Stimulated activated naive B cell treated with anti-CD40 and anti-IgM and Interleukin-4, amounts not matched to agents 10 μg/mL and 1 μg/mL and 100 μg/mL, for 72 hours (primary cell): Measurements from ENCODE around the gene ZGRF1.
A peak's percentile ranks its signal among the peaks of the same experiment; 100 is the strongest.
"Not testable (repeated sequence)": the region's sequence is repeated elsewhere in the genome, so short reads cannot be mapped to it uniquely, and the experiment has no call there.

Experiments used
- ATAC-seq, 2 donors: fragments of 150-1000 bp; cut with Tn5 transposase; replicated peaks; 2 replicates each; pipeline ENCODE4 v1.10.0; 2021; ENCODE audit warnings: moderate library complexity in 1 of 2
- DNase-seq: peaks from one replicate; pipeline ENCODE4 v3.0.0; 2021
- H3K27ac Mint-ChIP-seq: one replicate; pipeline ENCODE4 v1.8.0; 2022; ENCODE audit warnings: mild to moderate bottlenecking, mixed read lengths
- H3K27me3 Mint-ChIP-seq, 2 donors: one replicate each; pipeline ENCODE4 v1.8.0; 2022; ENCODE audit warnings: mixed read lengths in 2 of 2
- H3K36me3 Mint-ChIP-seq, 2 donors: one replicate each; pipeline ENCODE4 v1.8.0; 2022; ENCODE audit warnings: mixed read lengths in 2 of 2, mild to moderate bottlenecking in 1 of 2
- H3K4me1 Mint-ChIP-seq, 2 donors: one replicate each; pipeline ENCODE4 v1.8.0; 2022; ENCODE audit warnings: mixed read lengths in 2 of 2, mild to moderate bottlenecking in 1 of 2
- H3K4me3 Mint-ChIP-seq, 2 donors: one replicate each; pipeline ENCODE4 v1.8.0; 2022; ENCODE audit warnings: mild to moderate bottlenecking in 2 of 2, mixed read lengths in 2 of 2, moderate library complexity in 1 of 2
- H3K9me3 Mint-ChIP-seq, 2 donors: one replicate each; pipeline ENCODE4 v1.8.0; 2022; ENCODE audit warnings: mixed read lengths in 2 of 2, mild to moderate bottlenecking in 1 of 2

ZGRF1 gene

GRCh38 chr4:112510291-112511092 lies 126.2 kb downstream of the ZGRF1 start:
- H3K36me3 Mint-ChIP-seq, result peaks cover 2 to 8% of the 10 kb centered on the region in 2 donors
- DNase-seq (no peak), ATAC-seq (no peak)
- peaks cover 36 to 52% of the 10 kb centered on the region in 2 donors for H3K4me1 Mint-ChIP-seq
- H3K27me3 Mint-ChIP-seq, result peaks cover 71 to 92% of the 10 kb centered on the region in 2 donors
- peak overlapping the region; percentile 54 for H3K27ac Mint-ChIP-seq
- H3K4me3 Mint-ChIP-seq, result peak overlapping the region; percentile 41 to 56
- H3K9me3 Mint-ChIP-seq, result peaks cover 0 to 6% of the 10 kb centered on the region in 2 donors

GRCh38 chr4:112509243-112510141 lies 127.2 kb downstream of the ZGRF1 start:
- Mint-ChIP-seq H3K4me3 (peak overlapping the region; percentile 73 to 77), H3K27ac (peak overlapping the region; percentile 81), H3K36me3 (peaks cover 0 to 7% of the 10 kb centered on the region in 2 donors), H3K27me3 (peaks cover 62 to 82% of the 10 kb centered on the region in 2 donors), H3K9me3 (peaks cover 0 to 6% of the 10 kb centered on the region in 2 donors), H3K4me1 (peaks cover 30 to 42% of the 10 kb centered on the region in 2 donors)
- DNase-seq (no peak), ATAC-seq (peak in 1 of 2 donors; percentile 29)

GRCh38 chr4:112508356-112508755 lies 128.4 kb downstream of the ZGRF1 start:
- no peak overlapping the region for H3K27ac Mint-ChIP-seq
- ATAC-seq, result no peak

GRCh38 chr4:112504807-112505206 lies 131.9 kb downstream of the ZGRF1 start:
- ATAC-seq (no peak), DNase-seq (no peak)
- Mint-ChIP-seq H3K4me3 (no peak overlapping the region), H3K36me3 (no peaks in the 10 kb centered on the region), H3K4me1 (peaks cover 11 to 15% of the 10 kb centered on the region in 2 donors), H3K9me3 (no peaks in the 10 kb centered on the region), H3K27me3 (peaks cover 48 to 64% of the 10 kb centered on the region in 2 donors), H3K27ac (no peak overlapping the region)

More at GRCh38 chr4:112508356-112508755, 128.4 kb downstream of the ZGRF1 start:
- H3K9me3 Mint-ChIP-seq, result peaks cover 0 to 6% of the 10 kb centered on the region in 2 donors
- peaks cover 57 to 72% of the 10 kb centered on the region in 2 donors for H3K27me3 Mint-ChIP-seq
- peaks cover 0 to 4% of the 10 kb centered on the region in 2 donors for H3K36me3 Mint-ChIP-seq
- peaks cover 23 to 32% of the 10 kb centered on the region in 2 donors for H3K4me1 Mint-ChIP-seq
- no peak for DNase-seq
- H3K4me3 Mint-ChIP-seq, result no peak overlapping the region

- Mint-ChIP-seq H3K27me3 (peaks cover 43 to 58% of the 10 kb centered on the region in 2 donors), H3K4me1 (no peaks in the 10 kb centered on the region), H3K4me3 (no peak overlapping the region), H3K36me3 (no peaks in the 10 kb centered on the region), H3K9me3 (no peaks in the 10 kb centered on the region), H3K27ac (no peak overlapping the region)
- no peak for ATAC-seq
- DNase-seq, result no peak
Observed at GRCh38 chr4:112502871-112503270, 133.8 kb downstream of the ZGRF1 start.

GRCh38 chr4:112492321-112492720 lies 144.4 kb downstream of the ZGRF1 start:
- Mint-ChIP-seq H3K4me3 (no peak overlapping the region), H3K27me3 (peaks cover 16 to 26% of the 10 kb centered on the region in 2 donors), H3K9me3 (peaks cover 25 to 32% of the 10 kb centered on the region in 2 donors), H3K4me1 (no peaks in the 10 kb centered on the region), H3K36me3 (peaks cover 6 to 14% of the 10 kb centered on the region in 2 donors), H3K27ac (no peak overlapping the region)
- DNase-seq (no peak), ATAC-seq (no peak)

GRCh38 chr4:112490808-112491207 lies 145.9 kb downstream of the ZGRF1 start:
- not testable (repeated sequence) for H3K4me1 Mint-ChIP-seq, H3K27ac Mint-ChIP-seq, DNase-seq, H3K4me3 Mint-ChIP-seq, ATAC-seq
- Mint-ChIP-seq H3K36me3 (peaks cover 6 to 14% of the 10 kb centered on the region in 2 donors), H3K27me3 (peaks cover 20 to 31% of the 10 kb centered on the region in 2 donors), H3K9me3 (peaks cover 25 to 32% of the 10 kb centered on the region in 2 donors)
